Vagina (tissue), 2 donors: ENCODE data around the gene GALC.

Source experiments
- CTCF ChIP-seq, 3 experiments: fragments of 450-650 bp in 2 of 3; fragments of 200-600 bp in 1 of 3; sonication (generic) in 1 of 3; IDR thresholded peaks; one replicate each; pipeline ENCODE4 v1.5.1; 2017 to 2019; ENCODE audit warnings: antibody characterized with exemption in 3 of 3, mild to moderate bottlenecking in 2 of 3, moderate library complexity in 2 of 3
- POLR2A ChIP-seq, 2 donors: fragments of 450-650 bp; IDR thresholded peaks; one replicate each; pipeline ENCODE4 v1.6.1; 2017; ENCODE audit warnings: antibody characterized with exemption in 2 of 2, mild to moderate bottlenecking in 2 of 2, moderate library complexity in 2 of 2

- TF ChIP-seq POLR2A (IDR thresholded peaks at IDR 0.05), result no peak
- no peak for TF ChIP-seq CTCF (IDR thresholded peaks at IDR 0.05)
Observed at GRCh38 chr14:87901236-87901635, 91.7 kb downstream of the GALC start.
